Hypothalamus (tissue), 51 donors: ENCODE results near the gene KCNAB3.
"Not testable (repeated sequence)": the region's sequence is repeated elsewhere in the genome, so short reads cannot be mapped to it uniquely, and the experiment has no call there.

Experiments
- DNase-seq, 51 donors: peaks; one replicate each; lab custom pipeline; 2025; lab: John Stamatoyannopoulos, UW

The KCNAB3 gene

GRCh38 chr17:7929158-7930023 is at the start of gene KCNAB3:
Gene KCNAB3, minus strand, starts transcription at chr17:7929856. Its CDS starts 421 bp downstream, at chr17:7929435.
- DNase-seq, result peak in 34 of 51 donors; percentile 8 to 81 (median 54)

- DNase-seq, result no peak
Measured at GRCh38 chr17:7977805-7978204, 48.1 kb upstream of the KCNAB3 start.

- DNase-seq, result no peak
Measured at GRCh38 chr17:7977039-7977438, 47.4 kb upstream of the KCNAB3 start.

- DNase-seq, result no peak
Measured at GRCh38 chr17:7974638-7975131, 45.0 kb upstream of the KCNAB3 start.

- no peak for DNase-seq
Measured at GRCh38 chr17:7972131-7972785, 42.6 kb upstream of the KCNAB3 start.

GRCh38 chr17:7971651-7972050 is 42.0 kb upstream of the KCNAB3 start:
- DNase-seq, result no peak

- DNase-seq, result no peak
Measured at GRCh38 chr17:7969433-7969832, 39.8 kb upstream of the KCNAB3 start.

GRCh38 chr17:7967751-7968150 is 38.1 kb upstream of the KCNAB3 start:
- no peak for DNase-seq

GRCh38 chr17:7961421-7961820 is 31.8 kb upstream of the KCNAB3 start:
- DNase-seq, result no peak

GRCh38 chr17:7959503-7960253 is 30.0 kb upstream of the KCNAB3 start:
- no peak for DNase-seq

- peak in 1 of 51 donors; percentile 5 for DNase-seq
Measured at GRCh38 chr17:7956228-7956965, 26.7 kb upstream of the KCNAB3 start.

- DNase-seq, result no peak
Measured at GRCh38 chr17:7955414-7956227, 26.0 kb upstream of the KCNAB3 start.

- DNase-seq, result not testable (repeated sequence)
Measured at GRCh38 chr17:7953266-7953665, 23.6 kb upstream of the KCNAB3 start.

GRCh38 chr17:7951143-7951792 is 21.6 kb upstream of the KCNAB3 start:
- no peak for DNase-seq

GRCh38 chr17:7950578-7950977 is 20.9 kb upstream of the KCNAB3 start:
- DNase-seq, result no peak

- no peak for DNase-seq
Measured at GRCh38 chr17:7947651-7948050, 18.0 kb upstream of the KCNAB3 start.

- no peak for DNase-seq
Measured at GRCh38 chr17:7946441-7946840, 16.8 kb upstream of the KCNAB3 start.

GRCh38 chr17:7945651-7946050 is 16.0 kb upstream of the KCNAB3 start:
- DNase-seq, result no peak

- no peak for DNase-seq
Measured at GRCh38 chr17:7944326-7944725, 14.7 kb upstream of the KCNAB3 start.
